Measurements from ENCODE around the gene OR5AS1.
"Not testable (repeated sequence)": the region's sequence is repeated elsewhere in the genome, so short reads cannot be mapped to it uniquely, and the experiment has no call there.

OR5AS1 gene

DNA sequence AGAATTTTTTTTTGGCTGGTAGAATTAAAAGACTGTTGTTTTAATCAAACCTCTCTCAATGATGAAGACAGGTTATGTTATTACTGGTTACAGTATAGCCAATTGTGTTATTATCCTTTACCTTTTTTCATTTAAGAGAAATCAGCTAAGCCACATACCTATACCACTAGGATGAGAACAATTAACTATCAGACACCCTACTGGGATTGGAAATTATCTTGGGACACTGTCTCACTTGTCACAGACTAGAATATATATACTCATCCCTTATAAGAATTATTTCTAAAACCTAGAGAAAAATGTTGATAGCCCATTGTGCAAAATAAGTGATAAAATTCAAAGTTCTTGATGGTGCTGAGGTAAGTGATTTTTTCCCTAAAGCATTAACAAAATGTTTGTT lies at the start of gene OR5AS1:
TSS of gene OR5AS1 (plus strand) at position 301 of the 400 bp plus-strand sequence. CDS start 2,765 bp downstream, outside the sequence.
- no peak for DNase-seq

DNA sequence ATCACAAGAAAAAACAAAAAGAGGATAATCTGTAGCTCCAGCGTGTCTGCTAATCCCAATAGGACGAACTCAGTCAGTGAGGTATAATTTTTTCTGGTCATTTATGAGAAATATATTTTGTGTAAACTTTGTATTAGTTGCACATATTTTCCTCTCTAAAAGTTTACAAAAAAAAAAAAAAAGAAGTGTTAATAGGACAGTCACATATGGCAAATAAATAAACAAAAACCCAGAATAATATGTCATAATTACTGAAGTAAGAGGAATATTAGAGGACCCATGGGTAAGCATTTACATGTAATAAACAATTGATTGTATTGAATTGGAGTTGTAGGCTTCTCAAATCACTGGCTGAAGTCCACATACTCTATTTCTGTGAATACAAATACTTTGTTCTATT lies 32.9 kb upstream of the OR5AS1 start, which contains the start of gene OR5F1:
TSS of gene OR5F1 (minus strand) at position 101 of the 400 bp plus-strand sequence. CDS start at position 101, 0 bp downstream.
- DNase-seq, result no peak

DNA sequence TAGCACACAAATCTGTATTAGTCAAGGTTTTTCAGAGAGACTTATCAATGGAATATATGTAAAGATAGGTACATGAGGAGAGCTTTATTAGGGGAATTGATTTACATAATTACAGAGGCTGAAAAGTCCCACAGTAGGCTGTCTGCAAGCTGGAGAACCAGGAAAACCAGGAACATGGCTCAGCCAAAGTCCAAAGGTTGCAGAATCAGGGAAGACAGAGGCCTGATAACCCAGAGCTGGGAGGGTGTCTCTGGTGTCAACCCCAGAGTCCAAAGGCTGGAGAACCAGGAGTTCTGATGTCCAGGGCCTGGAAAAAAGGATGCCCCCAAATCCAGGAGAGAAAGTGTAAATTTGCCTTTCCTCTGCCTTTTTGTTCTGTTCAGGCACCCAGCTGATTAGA lies 16.7 kb upstream of the OR5AS1 start:
- DNase-seq, result no peak

DNA sequence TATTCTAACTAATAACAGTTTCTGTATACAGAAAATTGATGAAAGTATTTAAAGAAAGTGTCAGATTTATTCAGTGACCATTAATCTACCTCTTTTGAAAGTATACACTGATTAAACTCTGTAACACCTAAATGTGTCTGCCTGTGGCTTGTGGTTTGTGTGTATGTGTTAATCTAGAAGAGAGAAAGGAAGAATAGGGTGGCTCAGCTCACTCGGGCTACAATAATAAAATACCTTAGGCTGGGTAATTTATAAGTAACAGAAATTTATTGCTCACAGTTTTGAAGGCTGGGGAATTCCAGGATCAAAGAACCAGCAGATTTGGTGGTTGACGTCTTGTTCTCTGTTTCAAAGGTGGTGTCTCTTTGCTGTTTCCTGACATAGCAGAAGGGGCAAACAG lies 13.6 kb upstream of the OR5AS1 start:
- no peak for DNase-seq

DNA sequence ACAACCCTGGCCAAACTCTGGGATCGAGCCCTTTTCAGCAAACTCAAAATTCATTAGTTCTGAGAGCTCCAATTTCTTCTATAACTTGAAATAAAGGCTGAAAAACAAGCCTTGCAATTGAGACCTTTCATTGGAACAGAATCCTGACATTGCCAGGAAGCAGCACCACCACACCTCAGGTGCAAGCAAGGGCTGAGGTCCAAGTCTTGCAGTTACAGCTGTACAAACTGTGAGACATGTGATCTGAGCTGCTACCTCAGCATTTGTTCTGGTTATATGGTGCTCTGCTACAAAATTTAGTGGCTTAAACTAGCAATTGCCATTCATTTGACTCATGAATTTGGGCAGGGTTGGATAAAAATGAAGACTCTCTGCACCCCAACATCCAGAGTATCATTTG lies 18.1 kb downstream of the OR5AS1 start:
- DNase-seq, result no peak

DNA sequence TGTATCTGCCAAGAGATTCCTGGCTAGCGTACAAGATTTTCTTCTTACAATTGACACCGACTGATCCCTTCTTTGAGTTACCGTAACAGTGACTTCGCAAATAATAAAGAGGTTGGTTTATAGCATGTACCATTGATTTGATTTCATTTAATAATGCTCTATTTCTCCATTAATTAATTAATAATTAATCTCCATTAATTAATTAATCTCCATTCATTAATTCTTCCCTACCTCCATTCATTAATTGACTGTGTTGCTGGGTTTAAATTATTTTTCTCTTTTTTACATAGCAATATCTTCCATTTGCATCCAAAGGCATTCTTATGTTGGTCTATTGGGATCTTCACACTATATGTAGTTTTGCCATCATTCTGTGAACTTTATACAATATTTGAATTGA lies 21.0 kb downstream of the OR5AS1 start:
- no peak for DNase-seq

DNA sequence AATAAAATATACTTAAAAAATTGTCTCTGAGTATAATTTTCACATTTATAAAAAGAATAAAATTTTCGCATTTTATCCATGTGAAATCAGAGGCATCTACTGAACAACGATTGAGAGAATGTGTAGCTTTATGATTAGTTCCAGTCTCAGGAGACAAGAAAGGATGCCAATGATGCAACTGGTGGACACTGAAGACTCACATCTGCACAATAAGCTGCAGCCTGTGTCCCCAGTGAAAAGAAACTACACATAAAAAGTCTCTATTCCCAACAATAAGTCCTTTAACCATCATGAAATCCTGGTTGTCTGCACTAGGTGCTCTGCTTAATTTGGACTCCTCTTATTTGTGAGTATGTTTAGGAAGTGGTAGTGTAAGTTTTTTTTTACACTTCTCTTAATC lies 22.0 kb downstream of the OR5AS1 start:
- DNase-seq, result no peak

DNA sequence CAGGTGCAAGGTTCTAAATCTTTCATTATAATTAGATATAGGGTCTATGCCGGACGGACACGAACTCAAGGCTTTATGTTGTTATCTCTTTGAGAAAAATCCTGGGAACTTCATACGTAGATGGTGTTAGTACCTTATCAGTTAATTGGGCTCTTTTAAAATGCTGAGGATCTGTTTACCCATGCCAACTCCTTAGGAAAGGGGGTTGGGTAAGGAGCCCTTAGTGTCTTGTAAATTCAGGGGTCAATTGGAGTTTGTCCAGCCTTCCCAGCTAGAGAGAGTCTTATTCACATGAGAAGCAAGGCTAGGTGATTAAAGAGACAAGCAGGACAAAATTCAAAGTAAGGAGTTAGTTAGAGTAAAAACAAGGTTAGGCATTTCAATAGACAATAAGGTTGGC lies 28.9 kb downstream of the OR5AS1 start:
- DNase-seq, result not testable (repeated sequence)

DNA sequence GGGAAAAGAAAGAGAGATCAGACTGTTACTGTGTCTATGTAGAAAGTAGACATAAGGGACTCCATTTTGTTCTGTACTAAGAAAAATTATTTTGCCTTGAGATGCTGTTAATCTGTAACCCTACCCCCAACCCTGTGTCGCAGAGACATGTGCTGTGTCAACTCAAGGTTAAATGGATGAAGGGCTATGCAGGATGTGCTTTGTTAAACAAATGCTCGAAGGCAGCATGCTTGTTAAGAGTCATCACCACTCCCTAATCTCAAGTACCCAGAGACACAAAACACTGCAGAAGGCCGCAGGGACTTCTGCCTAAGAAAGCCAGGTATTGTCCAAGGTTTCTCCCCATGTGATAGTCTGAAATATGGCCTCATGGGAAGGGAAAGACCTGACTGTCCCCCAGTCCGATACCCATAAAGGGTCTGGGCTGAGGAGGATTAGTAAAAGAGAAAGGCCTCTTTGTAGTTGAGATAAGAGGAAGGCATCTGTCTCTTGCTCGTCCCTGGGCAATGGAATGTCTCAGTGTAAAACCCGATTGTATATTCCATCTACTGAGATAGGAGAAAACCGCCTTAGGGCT lies 30.3 kb downstream of the OR5AS1 start:
- not testable (repeated sequence) for DNase-seq

DNA sequence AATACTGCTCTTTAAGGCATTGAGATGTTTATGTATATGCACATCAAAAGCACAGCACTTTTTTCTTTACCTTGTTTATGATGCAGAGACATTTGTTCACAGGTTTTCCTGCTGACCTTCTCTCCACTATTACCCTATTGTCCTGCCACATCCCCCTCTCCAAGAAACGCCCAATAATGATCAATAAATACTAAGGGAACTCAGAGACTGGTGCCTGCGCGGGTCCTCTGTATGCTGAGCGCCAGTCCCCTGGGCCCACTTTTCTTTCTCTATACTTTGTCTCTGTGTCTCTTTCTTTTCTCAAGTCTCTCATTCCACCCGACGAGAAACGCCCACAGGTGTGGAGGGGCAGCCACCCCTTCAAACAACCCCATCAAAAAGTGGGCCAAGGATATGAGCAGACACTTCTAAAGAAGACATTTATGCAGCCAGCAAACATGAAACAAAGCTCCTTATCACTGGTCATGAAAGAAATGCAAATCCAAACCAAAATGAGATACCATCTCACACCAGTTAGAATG lies 30.9 kb downstream of the OR5AS1 start:
- DNase-seq, result not testable (repeated sequence)

DNA sequence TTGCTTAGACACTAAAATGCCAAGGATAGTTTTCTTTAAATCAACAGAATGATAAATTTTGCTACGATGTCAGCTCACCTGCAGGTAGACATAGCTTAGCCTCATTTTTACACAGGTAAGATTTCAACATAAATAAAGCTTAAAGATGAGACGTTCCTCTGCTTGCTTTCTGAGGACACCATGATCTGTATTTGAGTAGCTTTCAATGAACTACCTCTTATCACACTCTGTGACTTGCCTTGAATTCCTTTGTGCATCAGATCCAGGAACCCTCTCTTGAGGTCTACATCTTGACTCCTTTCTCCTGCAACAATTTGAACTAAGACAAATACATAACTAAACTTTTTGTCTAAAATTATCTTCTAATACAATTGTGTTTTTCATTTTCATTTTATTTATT lies 39.5 kb downstream of the OR5AS1 start:
- DNase-seq, result no peak

All from SHP77 treated with DMSO at 0.1 percent for 48 hours (cell line).